Mesenchymal stem cell (in vitro differentiated cells and primary cell): ENCODE measurements around the gene MVD.

Experiments
- DNase-seq: peaks from one replicate; pipeline ENCODE4 v3.0.0-alpha.2; 2013
- H2AFZ ChIP-seq: one replicate; pipeline ENCODE4 v1.6.1; 2013; ENCODE audit warnings: low read depth, mild to moderate bottlenecking, control low read depth, inconsistent platforms, low read length, moderate library complexity
- H2AK5ac ChIP-seq: 2 replicates; pipeline ENCODE4 v1.6.1; 2013; ENCODE audit warnings: low read length, moderate library complexity, mild to moderate bottlenecking, inconsistent platforms; ENCODE audit not compliant: severe bottlenecking
- H2BK120ac ChIP-seq: one replicate; pipeline ENCODE4 v1.6.1; 2013; ENCODE audit warnings: low read depth, mild to moderate bottlenecking, inconsistent platforms, low read length, moderate library complexity
- H2BK12ac ChIP-seq, 2 experiments: one replicate each; pipeline ENCODE4 v1.6.1; 2013; ENCODE audit warnings: inconsistent platforms in 2 of 2, low read length in 2 of 2, mild to moderate bottlenecking in 2 of 2, moderate library complexity in 2 of 2, control low read depth in 1 of 2
- H2BK15ac ChIP-seq: one replicate; pipeline ENCODE4 v1.6.1; 2013; ENCODE audit warnings: mild to moderate bottlenecking, low read depth, inconsistent platforms; ENCODE audit not compliant: poor library complexity, severe bottlenecking
- H2BK5ac ChIP-seq: 2 replicates; pipeline ENCODE4 v1.6.1; 2013; ENCODE audit warnings: low read depth, mild to moderate bottlenecking, low read length, control low read depth, inconsistent platforms; ENCODE audit not compliant: poor library complexity, severe bottlenecking
- H3K14ac ChIP-seq, 2 experiments: one replicate each; pipeline ENCODE4 v1.6.1; 2013; ENCODE audit warnings: inconsistent platforms in 2 of 2, low read length in 2 of 2, control low read depth in 1 of 2, mild to moderate bottlenecking in 1 of 2, moderate library complexity in 1 of 2
- H3K18ac ChIP-seq, 2 experiments: one replicate each; pipeline ENCODE4 v1.6.1; 2013; ENCODE audit warnings: inconsistent platforms in 2 of 2, low read length in 2 of 2, control low read depth in 1 of 2, low read depth in 1 of 2, mild to moderate bottlenecking in 1 of 2
- H3K23ac ChIP-seq, 2 experiments: one replicate each; pipeline ENCODE4 v1.6.1; 2013; ENCODE audit warnings: inconsistent platforms in 2 of 2, low read length in 2 of 2, mild to moderate bottlenecking in 2 of 2, moderate library complexity in 2 of 2, control low read depth in 1 of 2
- H3K27ac ChIP-seq: 2 replicates; pipeline ENCODE4 v1.5.1; 2013; ENCODE audit warnings: mild to moderate bottlenecking, moderate library complexity, low read length, control low read depth, inconsistent platforms; ENCODE audit not compliant: poor library complexity, severe bottlenecking
- H3K27me3 ChIP-seq, 2 experiments: 2 replicates each; pipeline versions ENCODE4 v1.6.1 to v1.7.0; 2013; ENCODE audit warnings: low read length in 2 of 2, mild to moderate bottlenecking in 2 of 2, moderate library complexity in 2 of 2, control low read depth in 1 of 2, inconsistent platforms in 1 of 2; ENCODE audit not compliant: control insufficient read depth in 1 of 2, insufficient read depth in 1 of 2
- H3K36me3 ChIP-seq, 2 experiments: 2 replicates each; pipeline versions ENCODE4 v1.6.1 to v1.7.0; 2013; ENCODE audit warnings: low read length in 2 of 2, control low read depth in 1 of 2, inconsistent platforms in 1 of 2, low read depth in 1 of 2, mild to moderate bottlenecking in 1 of 2; ENCODE audit not compliant: insufficient read depth in 2 of 2, control insufficient read depth in 1 of 2
- H3K4ac ChIP-seq, 2 experiments: one replicate each; pipeline ENCODE4 v1.6.1; 2013; ENCODE audit warnings: inconsistent platforms in 2 of 2, low read length in 2 of 2, mild to moderate bottlenecking in 2 of 2, moderate library complexity in 2 of 2, control low read depth in 1 of 2, low read depth in 1 of 2
- H3K4me1 ChIP-seq: 2 replicates; pipeline ENCODE4 v1.6.1; 2013; ENCODE audit warnings: low read depth, low read length, control low read depth; ENCODE audit not compliant: control insufficient read depth, insufficient read depth
- H3K4me2 ChIP-seq: 2 replicates; pipeline ENCODE4 v1.6.1; 2013; ENCODE audit warnings: low read length, mild to moderate bottlenecking, inconsistent platforms; ENCODE audit not compliant: poor library complexity, severe bottlenecking
- H3K4me3 ChIP-seq, 2 experiments: 2 replicates each; pipeline versions ENCODE4 v1.5.1 to v1.7.0; 2013; ENCODE audit warnings: low read length in 2 of 2, mild to moderate bottlenecking in 2 of 2, control low read depth in 1 of 2, low read depth in 1 of 2; ENCODE audit not compliant: insufficient read depth in 1 of 2
- H3K79me1 ChIP-seq: replicated peaks from 2 replicates; pipeline ENCODE4 v1.6.1; 2013; ENCODE audit warnings: mild to moderate bottlenecking, control low read depth, low read length, inconsistent platforms; ENCODE audit not compliant: poor library complexity, severe bottlenecking
- H3K9ac ChIP-seq: 2 replicates; pipeline ENCODE4 v1.7.0; 2013; ENCODE audit warnings: mild to moderate bottlenecking, low read length, moderate library complexity
- H3K9me3 ChIP-seq: 2 replicates; pipeline ENCODE4 v1.7.0; 2013; ENCODE audit warnings: mild to moderate bottlenecking, low read length; ENCODE audit not compliant: control insufficient read depth
- H4K8ac ChIP-seq: one replicate; pipeline ENCODE4 v1.6.1; 2013; ENCODE audit warnings: inconsistent platforms, mild to moderate bottlenecking, low read length, moderate library complexity
- H4K91ac ChIP-seq: one replicate; pipeline ENCODE4 v1.6.1; 2013; ENCODE audit warnings: mild to moderate bottlenecking, low read length, inconsistent platforms
- WGBS: methylation state at CpG from one replicate; pipeline ENCODE4 v1.1.7; 2013; ENCODE audit warnings: mixed read lengths; 5-methylcytosine and 5-hydroxymethylcytosine counted together

MVD gene

GRCh38 chr16:88705076-88705684 lies 42.3 kb upstream of the MVD start:
- peaks cover 47% of the 10 kb centered on the region for H3K79me1 ChIP-seq
- H2AK5ac ChIP-seq = no peak overlapping the region
- no peak overlapping the region for H2BK120ac ChIP-seq
- peak; percentile 53 for DNase-seq
- H2BK5ac ChIP-seq = no peak overlapping the region
- no peak overlapping the region for H3K14ac ChIP-seq
- no peaks in the 10 kb centered on the region for H3K9me3 ChIP-seq
- no peaks in the 10 kb centered on the region for H3K27me3 ChIP-seq
- peaks cover 38% of the 10 kb centered on the region for H3K4me1 ChIP-seq
- peaks cover 0 to 42% of the 10 kb centered on the region in 2 experiments for H3K36me3 ChIP-seq
- no peak overlapping the region for H2AFZ ChIP-seq
- peak overlapping the region in 1 of 2 experiments; percentile 34 for H3K18ac ChIP-seq
- H3K4me3 ChIP-seq = peak overlapping the region; percentile 12 to 99
- peak overlapping the region in 1 of 2 experiments; percentile 1 for H2BK12ac ChIP-seq
- H4K91ac ChIP-seq = no peak overlapping the region
- no peak overlapping the region for H2BK15ac ChIP-seq
- no peak overlapping the region for H4K8ac ChIP-seq
- no peak overlapping the region for H3K4ac ChIP-seq
- peak overlapping the region; percentile 89 for H3K4me2 ChIP-seq
- peak overlapping the region; percentile 93 for H3K9ac ChIP-seq
- 55% methylated on average over 9 of the region's 9 CpGs for WGBS
- peak overlapping the region in 1 of 2 experiments; percentile 57 for H3K23ac ChIP-seq
- H3K27ac ChIP-seq = no peak overlapping the region

- Histone ChIP-seq H3K27ac (no peak overlapping the region), H2BK15ac (peak overlapping the region; percentile 44), H3K23ac (peak overlapping the region in 1 of 2 experiments; percentile 11), H3K36me3 (peaks cover 13 to 45% of the 10 kb centered on the region in 2 experiments), H3K4ac (no peak overlapping the region), H2AK5ac (no peak overlapping the region), H3K4me1 (peaks cover 39% of the 10 kb centered on the region), H4K8ac (no peak overlapping the region), H3K79me1 (peaks cover 38% of the 10 kb centered on the region), H3K27me3 (no peaks in the 10 kb centered on the region), H2BK120ac (no peak overlapping the region), H3K9ac (no peak overlapping the region), H4K91ac (peak overlapping the region; percentile 48), H2BK12ac (no peak overlapping the region), H3K4me3 (no peak overlapping the region), H3K9me3 (no peaks in the 10 kb centered on the region), H3K4me2 (no peak overlapping the region), H3K14ac (no peak overlapping the region), H2AFZ (no peak overlapping the region), H2BK5ac (no peak overlapping the region), H3K18ac (no peak overlapping the region)
- 93% methylated on average over 26 of the region's 26 CpGs for WGBS
- DNase-seq = no peak
Measured at GRCh38 chr16:88703486-88704309, 40.8 kb upstream of the MVD start.

- Histone ChIP-seq H4K91ac (peak overlapping the region; percentile 94), H4K8ac (no peak overlapping the region), H2BK5ac (no peak overlapping the region), H3K14ac (no peak overlapping the region), H3K18ac (peak overlapping the region in 1 of 2 experiments; percentile 98), H3K27me3 (no peaks in the 10 kb centered on the region), H3K4me3 (no peak overlapping the region), H3K36me3 (peaks cover 21 to 49% of the 10 kb centered on the region in 2 experiments), H3K79me1 (peaks cover 36% of the 10 kb centered on the region), H2BK12ac (peak overlapping the region; percentile 31 to 69), H2AK5ac (no peak overlapping the region), H3K4ac (peak overlapping the region; percentile 18 to 40), H3K4me1 (peaks cover 35% of the 10 kb centered on the region), H2AFZ (no peak overlapping the region), H3K9me3 (no peaks in the 10 kb centered on the region), H2BK120ac (peak overlapping the region; percentile 15), H3K23ac (peak overlapping the region in 1 of 2 experiments; percentile 57), H3K4me2 (no peak overlapping the region), H2BK15ac (peak overlapping the region; percentile 85), H3K27ac (no peak overlapping the region), H3K9ac (no peak overlapping the region)
- no peak for DNase-seq
- 91% methylated on average over 31 of the region's 31 CpGs for WGBS
Measured at GRCh38 chr16:88702371-88703210, 39.7 kb upstream of the MVD start.
